ENCODE results near the gene TRPV4. TPM values are rescaled to one million over a fixed set of nuclear protein-coding genes. Genes with fewer than 3 reads are reported as not detected.
A peak's percentile ranks its signal among the peaks of the same experiment; 100 is the strongest.

Gene TRPV4
- total RNA-seq, 4 donors from 2014 or later, result 0.13 to 0.82 (median 0.19) TPM; not detected in 1

DNA sequence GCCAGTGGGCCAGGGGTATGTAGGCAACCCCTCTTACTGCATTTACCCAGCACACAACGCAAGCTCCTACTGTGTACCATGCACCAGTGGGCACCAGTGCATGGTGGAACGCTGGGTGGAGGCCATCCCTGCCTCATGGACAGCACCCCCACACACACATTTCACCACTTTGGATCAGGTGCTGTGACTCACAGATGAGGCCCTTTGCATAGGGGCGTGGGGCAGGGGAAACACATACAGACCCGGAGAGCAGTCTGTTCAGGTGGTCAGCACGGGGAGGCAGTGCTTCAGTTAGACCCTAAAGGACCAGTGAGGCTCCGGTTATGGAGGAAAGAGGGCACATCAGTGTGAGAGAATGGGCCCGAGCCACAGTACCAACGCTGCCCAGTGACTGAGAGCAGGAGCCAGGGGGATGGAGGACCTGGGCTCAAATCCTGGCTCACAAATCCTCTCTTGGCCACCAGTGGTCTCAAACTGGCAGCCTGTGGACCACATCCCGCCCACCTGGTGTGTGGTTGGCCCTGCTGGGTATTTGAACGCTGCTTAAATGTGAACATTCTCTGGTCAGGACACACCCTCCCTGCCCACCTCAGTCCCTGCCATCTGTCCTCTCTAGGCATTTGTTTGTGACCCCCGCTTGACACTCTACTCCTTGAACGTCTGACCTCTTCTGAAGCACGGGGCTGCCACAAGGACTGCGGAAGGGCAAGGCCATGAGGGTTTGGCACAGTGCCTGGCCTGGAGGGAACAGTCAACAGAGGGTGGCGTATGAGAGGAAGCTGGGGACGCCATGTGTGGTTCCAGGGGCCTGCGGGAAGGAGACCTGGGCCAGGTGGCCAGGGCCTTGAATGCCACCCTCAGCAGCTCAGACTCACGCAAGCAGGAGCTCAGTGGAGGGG, 72.9 kb downstream of the TRPV4 start:
- peaks cover 18% of the 10 kb centered on the region for H3K27me3 ChIP-seq
- no peak overlapping the region for H3K27ac ChIP-seq
- H3K36me3 ChIP-seq, result no peaks in the 10 kb centered on the region
- 91 to 100% methylated on average over 2 to 8 of the region's 18 CpGs for WGBS, 2 donors (ENCODE audit: low coverage in 1 of 2)
- peak; percentile 13 for ATAC-seq
- no peak for TF ChIP-seq EP300 (IDR thresholded peaks at IDR 0.05)
- TF ChIP-seq POLR2AphosphoS5 (IDR thresholded peaks at IDR 0.05), result no peak
- TF ChIP-seq, protein P1, sequence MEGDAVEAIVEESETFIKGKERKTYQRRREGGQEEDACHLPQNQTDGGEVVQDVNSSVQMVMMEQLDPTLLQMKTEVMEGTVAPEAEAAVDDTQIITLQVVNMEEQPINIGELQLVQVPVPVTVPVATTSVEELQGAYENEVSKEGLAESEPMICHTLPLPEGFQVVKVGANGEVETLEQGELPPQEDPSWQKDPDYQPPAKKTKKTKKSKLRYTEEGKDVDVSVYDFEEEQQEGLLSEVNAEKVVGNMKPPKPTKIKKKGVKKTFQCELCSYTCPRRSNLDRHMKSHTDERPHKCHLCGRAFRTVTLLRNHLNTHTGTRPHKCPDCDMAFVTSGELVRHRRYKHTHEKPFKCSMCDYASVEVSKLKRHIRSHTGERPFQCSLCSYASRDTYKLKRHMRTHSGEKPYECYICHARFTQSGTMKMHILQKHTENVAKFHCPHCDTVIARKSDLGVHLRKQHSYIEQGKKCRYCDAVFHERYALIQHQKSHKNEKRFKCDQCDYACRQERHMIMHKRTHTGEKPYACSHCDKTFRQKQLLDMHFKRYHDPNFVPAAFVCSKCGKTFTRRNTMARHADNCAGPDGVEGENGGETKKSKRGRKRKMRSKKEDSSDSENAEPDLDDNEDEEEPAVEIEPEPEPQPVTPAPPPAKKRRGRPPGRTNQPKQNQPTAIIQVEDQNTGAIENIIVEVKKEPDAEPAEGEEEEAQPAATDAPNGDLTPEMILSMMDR (IDR thresholded peaks at IDR 0.05), result no peak
- TF ChIP-seq POLR2A (IDR thresholded peaks at IDR 0.05), result no peak
- no peaks in the 10 kb centered on the region for H3K4me1 ChIP-seq
- peaks cover 0 to 21% (median 0%) of the 10 kb centered on the region in 3 donors for H3K9me3 ChIP-seq
- no peak overlapping the region for H3K4me3 ChIP-seq

DNA sequence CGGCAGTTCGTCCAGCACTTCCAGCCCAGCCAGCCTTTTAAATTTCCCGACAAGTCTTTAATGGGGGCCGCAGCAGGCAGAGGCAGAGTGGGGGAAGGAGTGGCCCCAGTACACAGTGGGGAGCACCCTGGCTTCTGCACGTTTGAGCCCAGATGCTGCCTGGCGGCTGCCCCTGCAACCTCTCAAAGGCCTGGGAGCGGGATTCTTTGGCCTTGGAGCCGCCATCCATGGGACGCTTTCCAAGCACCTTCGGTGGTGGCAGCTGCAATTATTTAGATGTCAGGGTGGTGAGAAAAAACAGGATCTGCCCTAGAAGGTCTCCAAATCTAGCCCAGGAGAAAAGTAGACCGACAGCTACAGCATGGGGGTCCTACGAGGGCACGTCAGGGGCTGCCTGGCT, 73.6 kb downstream of the TRPV4 start:
- TF ChIP-seq POLR2AphosphoS5 (IDR thresholded peaks at IDR 0.05), result no peak
- TF ChIP-seq POLR2A (IDR thresholded peaks at IDR 0.05), result no peak
- TF ChIP-seq, protein P1 (IDR thresholded peaks at IDR 0.05), result no peak
- no peak for TF ChIP-seq EP300 (IDR thresholded peaks at IDR 0.05)
- Histone ChIP-seq H3K27me3 (peaks cover 18% of the 10 kb centered on the region), H3K27ac (no peak overlapping the region), H3K4me1 (no peaks in the 10 kb centered on the region), H3K9me3 (peaks cover 0 to 21% (median 0%) of the 10 kb centered on the region in 3 donors), H3K36me3 (no peaks in the 10 kb centered on the region), H3K4me3 (no peak overlapping the region)
- ATAC-seq, result no peak
- 56% methylated on average over 9 of the region's 13 CpGs; no CpG with 5 or more reads in 1 of the 2 donors for WGBS, 2 donors (ENCODE audit: low coverage in 1 of 2)

DNA sequence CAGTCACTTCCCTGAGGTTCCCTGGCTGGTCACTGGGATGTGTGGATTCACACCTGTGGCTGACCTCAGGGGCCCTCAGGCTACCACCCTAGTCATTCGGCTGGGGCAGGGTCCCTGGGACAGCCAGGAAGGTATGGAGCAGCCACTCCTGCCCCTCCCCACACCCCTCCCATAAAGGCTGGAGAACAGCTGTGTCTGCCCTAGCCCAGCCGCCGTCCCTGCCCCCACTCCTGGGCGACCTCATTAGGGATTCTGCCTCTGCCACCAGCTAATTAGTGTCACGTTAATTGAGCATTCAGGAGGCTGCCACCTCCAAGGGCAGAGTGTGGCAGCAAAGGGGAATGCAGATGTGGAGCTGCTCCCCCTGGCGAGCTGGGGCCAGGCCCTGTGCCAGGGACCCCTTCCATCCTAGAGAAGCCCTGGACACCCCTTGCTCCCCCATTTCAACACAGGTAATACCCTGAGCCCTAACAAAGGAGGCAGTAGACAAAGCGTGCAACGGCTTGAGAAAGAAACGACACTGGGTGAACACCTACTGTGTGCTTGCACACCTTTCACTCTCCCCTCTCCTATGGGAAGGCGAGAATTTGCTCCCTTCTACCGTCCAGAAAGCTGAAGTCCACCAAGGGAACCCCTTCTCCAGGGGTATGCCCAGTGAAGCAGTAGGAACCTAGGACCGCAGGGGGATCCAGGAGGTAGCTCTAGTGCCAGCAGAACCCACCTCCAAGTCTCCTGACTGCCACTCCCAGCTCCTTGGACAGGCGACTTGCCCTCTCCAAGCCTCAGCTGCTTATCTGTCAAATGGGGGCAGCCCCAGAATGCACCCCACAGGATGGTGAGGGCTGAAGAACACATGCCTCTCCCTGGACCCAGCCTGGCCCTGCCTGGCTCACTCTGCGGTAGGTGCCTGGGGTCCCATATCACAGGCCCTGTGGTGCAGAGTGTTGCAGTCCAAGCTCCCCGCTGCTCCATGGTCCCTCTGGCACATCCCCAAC, 74.5 kb downstream of the TRPV4 start:
- H3K4me1 ChIP-seq, result no peaks in the 10 kb centered on the region
- no peak overlapping the region for H3K27ac ChIP-seq
- no peaks in the 10 kb centered on the region for H3K36me3 ChIP-seq
- WGBS, 2 donors (ENCODE audit: low coverage in 1 of 2), result 93% methylated on average over 3 of the region's 15 CpGs; no CpG with 5 or more reads in 1 of the 2 donors
- H3K9me3 ChIP-seq, result peaks cover 0 to 20% (median 0%) of the 10 kb centered on the region in 3 donors
- no peak for TF ChIP-seq EP300 (IDR thresholded peaks at IDR 0.05)
- TF ChIP-seq POLR2AphosphoS5 (IDR thresholded peaks at IDR 0.05), result no peak
- TF ChIP-seq, protein P1 (IDR thresholded peaks at IDR 0.05), result no peak
- TF ChIP-seq POLR2A (IDR thresholded peaks at IDR 0.05), result no peak
- H3K27me3 ChIP-seq, result peaks cover 18% of the 10 kb centered on the region
- ATAC-seq, result no peak
- H3K4me3 ChIP-seq, result no peak overlapping the region

DNA sequence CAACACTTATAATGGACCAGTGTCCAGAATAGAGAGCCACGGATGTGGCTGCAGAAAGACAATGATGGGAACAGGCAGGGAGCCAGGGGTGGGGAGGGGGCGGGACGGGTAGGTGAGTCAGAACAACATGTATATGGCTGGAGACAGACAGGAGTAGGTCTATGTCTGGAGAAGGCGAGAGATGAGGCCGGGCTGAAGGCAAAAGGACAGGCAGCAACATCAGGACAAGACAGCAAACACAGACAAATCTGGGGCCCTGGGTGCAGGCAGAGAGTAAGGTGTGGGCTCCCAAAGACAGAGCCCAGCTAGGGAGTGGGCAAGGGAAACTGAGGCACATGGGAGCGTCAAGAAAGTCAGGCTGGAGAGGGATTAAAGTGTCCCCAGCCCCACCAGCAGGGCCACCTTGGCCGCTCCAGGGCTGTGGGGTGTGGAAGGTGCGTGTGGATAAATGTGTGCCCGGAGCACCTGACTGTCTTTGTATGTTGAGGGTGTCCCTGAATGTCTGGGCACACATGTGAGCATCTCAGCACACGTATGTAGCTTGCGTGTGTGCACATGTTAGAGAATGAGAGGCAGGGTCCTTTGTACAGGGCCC, 75.4 kb downstream of the TRPV4 start:
- H3K4me1 ChIP-seq, result no peaks in the 10 kb centered on the region
- no peaks in the 10 kb centered on the region for H3K36me3 ChIP-seq
- H3K27ac ChIP-seq, result no peak overlapping the region
- H3K4me3 ChIP-seq, result no peak overlapping the region
- peaks cover 18% of the 10 kb centered on the region for H3K27me3 ChIP-seq
- peaks cover 0 to 13% (median 0%) of the 10 kb centered on the region in 3 donors for H3K9me3 ChIP-seq
- WGBS, 2 donors (ENCODE audit: low coverage in 1 of 2), result 78 to 94% methylated on average over 5 to 9 of the region's 11 CpGs
- ATAC-seq, result no peak
- TF ChIP-seq POLR2A (IDR thresholded peaks at IDR 0.05) (no peak), EP300 (IDR thresholded peaks at IDR 0.05) (no peak), POLR2AphosphoS5 (IDR thresholded peaks at IDR 0.05) (no peak)
- TF ChIP-seq, protein P1 (IDR thresholded peaks at IDR 0.05), result no peak
